Parathyroid adenoma (tissue), 2 donors: ENCODE data around the gene TGM3.

Experiments
- H2AFZ ChIP-seq: fragments of 300-600 bp; sonication (generic); one replicate; pipeline ENCODE4 v1.7.0; 2017; ENCODE audit warnings: antibody characterized with exemption, mild to moderate bottlenecking
- H3K27ac ChIP-seq: fragments of 300-600 bp; sonication (generic); one replicate; pipeline ENCODE4 v1.7.0; 2017
- H3K27me3 ChIP-seq: fragments of 300-600 bp; sonication (generic); one replicate; pipeline ENCODE4 v1.7.0; 2017; ENCODE audit warnings: low read length; ENCODE audit not compliant: control insufficient read depth, insufficient read depth
- H3K36me3 ChIP-seq: fragments of 300-600 bp; sonication (generic); one replicate; pipeline ENCODE4 v1.7.0; 2017; ENCODE audit warnings: low read length; ENCODE audit not compliant: control insufficient read depth, insufficient read depth
- H3K4me1 ChIP-seq: fragments of 300-600 bp; sonication (generic); one replicate; pipeline ENCODE4 v1.7.0; 2017; ENCODE audit warnings: control low read depth
- H3K4me2 ChIP-seq: fragments of 300-600 bp; sonication (generic); one replicate; pipeline ENCODE4 v1.7.0; 2017; ENCODE audit warnings: low read length
- H3K4me3 ChIP-seq: fragments of 300-600 bp; sonication (generic); one replicate; pipeline ENCODE4 v1.7.0; 2017; ENCODE audit warnings: low read depth, low read length
- H3K79me2 ChIP-seq: fragments of 300-600 bp; sonication (generic); one replicate; pipeline ENCODE4 v1.7.0; 2017; ENCODE audit warnings: control low read depth
- H3K9ac ChIP-seq: fragments of 300-600 bp; sonication (generic); one replicate; pipeline ENCODE4 v1.7.0; 2017; ENCODE audit warnings: mild to moderate bottlenecking
- H3K9me3 ChIP-seq: fragments of 300-600 bp; sonication (generic); one replicate; pipeline ENCODE4 v1.7.0; 2017; ENCODE audit warnings: low read length; ENCODE audit not compliant: control insufficient read depth
- CTCF ChIP-seq: fragments of 300-600 bp; sonication (generic); IDR thresholded peaks from one replicate; pipeline ENCODE4 v1.7.0; 2017; ENCODE audit warnings: antibody characterized with exemption, mild to moderate bottlenecking
- donor health status: primary hyperparathyroidism.

TGM3 gene

DNA sequence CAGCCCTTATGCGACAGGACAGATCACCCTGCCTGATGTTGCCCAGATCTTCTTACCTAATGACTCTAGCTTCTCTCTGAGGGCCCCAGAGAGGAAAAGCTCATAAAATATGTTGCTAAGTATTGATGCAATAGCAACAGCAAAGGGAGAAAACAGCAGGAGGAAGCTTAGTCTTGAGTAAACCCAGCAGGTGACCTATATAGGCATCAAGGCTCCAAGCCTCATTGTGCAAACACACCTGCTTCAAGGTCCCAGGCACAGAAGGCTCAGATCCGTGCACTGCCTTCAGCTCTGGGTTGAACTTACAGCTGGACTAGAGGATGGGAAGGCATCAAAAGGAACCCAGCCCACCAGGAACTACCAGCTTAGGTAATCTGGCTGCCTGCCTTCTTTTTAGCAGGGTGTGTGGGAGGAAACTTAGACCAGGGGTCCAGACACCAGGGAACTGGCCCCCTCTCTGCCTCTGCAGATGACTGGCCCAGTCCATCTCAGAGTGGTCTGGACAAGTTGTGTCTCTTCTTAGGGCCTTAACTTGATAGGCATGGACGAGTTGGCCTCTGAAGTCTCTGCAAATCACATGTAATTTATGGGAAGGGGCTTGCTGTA lies 34.4 kb downstream of the TGM3 start:
- no peak for TF ChIP-seq CTCF
- Histone ChIP-seq H3K4me3 (no peak overlapping the region), H3K36me3 (no peaks in the 10 kb centered on the region), H3K4me1 (no peaks in the 10 kb centered on the region), H2AFZ (no peak overlapping the region), H3K9me3 (no peaks in the 10 kb centered on the region), H3K27me3 (no peaks in the 10 kb centered on the region), H3K9ac (no peak overlapping the region), H3K79me2 (no peaks in the 10 kb centered on the region), H3K4me2 (no peak overlapping the region), H3K27ac (no peak overlapping the region)

- Histone ChIP-seq H3K9ac (no peak overlapping the region), H3K4me3 (no peak overlapping the region), H2AFZ (no peak overlapping the region), H3K4me2 (no peak overlapping the region), H3K79me2 (no peaks in the 10 kb centered on the region), H3K36me3 (no peaks in the 10 kb centered on the region), H3K27me3 (no peaks in the 10 kb centered on the region), H3K27ac (no peak overlapping the region), H3K4me1 (no peaks in the 10 kb centered on the region), H3K9me3 (no peaks in the 10 kb centered on the region)
- TF ChIP-seq CTCF, result no peak
Observed at GRCh38 chr20:2331106-2331505, 35.3 kb downstream of the TGM3 start.

DNA sequence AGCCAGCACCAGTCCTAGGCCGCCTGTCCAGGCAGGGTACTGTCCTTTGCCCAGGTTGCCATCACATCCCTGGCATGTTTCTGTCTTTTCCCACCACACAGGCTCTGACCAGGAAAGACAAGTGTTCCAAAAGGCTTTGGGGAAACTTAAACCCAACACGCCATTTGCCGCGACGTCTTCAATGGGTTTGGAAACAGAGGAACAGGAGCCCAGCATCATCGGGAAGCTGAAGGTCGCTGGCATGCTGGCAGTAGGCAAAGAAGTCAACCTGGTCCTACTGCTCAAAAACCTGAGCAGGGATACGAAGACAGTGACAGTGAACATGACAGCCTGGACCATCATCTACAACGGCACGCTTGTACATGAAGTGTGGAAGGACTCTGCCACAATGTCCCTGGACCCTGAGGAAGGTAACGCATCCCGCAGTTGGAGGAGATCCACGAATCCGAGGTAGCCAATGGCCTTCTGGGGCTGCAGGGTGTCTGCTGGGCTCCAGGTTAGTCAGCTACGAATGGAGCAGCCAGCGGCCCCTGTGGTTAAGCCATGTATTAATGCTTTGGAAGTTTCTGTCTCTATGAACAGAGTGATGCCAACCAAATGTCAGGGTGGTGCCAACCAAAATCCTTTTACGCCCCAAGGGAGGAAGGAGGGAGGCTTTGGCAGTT lies 36.2 kb downstream of the TGM3 start:
- no peaks in the 10 kb centered on the region for H3K4me1 ChIP-seq
- no peaks in the 10 kb centered on the region for H3K27me3 ChIP-seq
- H3K36me3 ChIP-seq, result no peaks in the 10 kb centered on the region
- no peak overlapping the region for H2AFZ ChIP-seq
- no peaks in the 10 kb centered on the region for H3K9me3 ChIP-seq
- no peak overlapping the region for H3K27ac ChIP-seq
- H3K4me2 ChIP-seq, result no peak overlapping the region
- H3K79me2 ChIP-seq, result no peaks in the 10 kb centered on the region
- H3K4me3 ChIP-seq, result no peak overlapping the region
- TF ChIP-seq CTCF, result no peak
- no peak overlapping the region for H3K9ac ChIP-seq

- Histone ChIP-seq H3K27me3 (no peaks in the 10 kb centered on the region), H3K27ac (no peak overlapping the region), H3K4me2 (no peak overlapping the region), H3K36me3 (no peaks in the 10 kb centered on the region), H3K9ac (no peak overlapping the region), H3K4me3 (no peak overlapping the region), H3K9me3 (no peaks in the 10 kb centered on the region), H3K79me2 (no peaks in the 10 kb centered on the region), H2AFZ (no peak overlapping the region), H3K4me1 (no peaks in the 10 kb centered on the region)
- TF ChIP-seq CTCF, result no peak
Observed at GRCh38 chr20:2332711-2333110, 36.9 kb downstream of the TGM3 start.

DNA sequence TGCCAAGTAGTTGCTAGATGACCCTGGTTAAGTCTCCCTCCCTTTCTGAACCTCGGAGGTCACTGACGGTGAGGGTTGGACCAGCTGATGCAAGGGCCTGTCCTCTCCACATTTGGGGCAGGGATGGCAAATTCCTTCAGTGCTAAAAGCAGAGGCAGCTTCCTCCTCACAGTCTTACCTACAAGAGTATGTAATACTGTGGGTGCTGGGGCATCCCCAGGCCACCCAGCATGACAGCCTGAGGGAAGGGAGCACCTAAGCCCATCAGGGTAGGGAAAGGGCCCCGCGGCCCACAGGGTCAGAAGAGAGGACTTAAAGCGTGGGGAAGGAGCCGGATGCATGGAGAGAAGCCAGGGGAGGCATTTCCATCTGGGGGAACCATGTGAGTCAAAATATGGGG lies 38.0 kb downstream of the TGM3 start:
- H3K4me2 ChIP-seq, result no peak overlapping the region
- no peak overlapping the region for H2AFZ ChIP-seq
- H3K4me3 ChIP-seq, result no peak overlapping the region
- no peaks in the 10 kb centered on the region for H3K36me3 ChIP-seq
- H3K9me3 ChIP-seq, result no peaks in the 10 kb centered on the region
- no peaks in the 10 kb centered on the region for H3K79me2 ChIP-seq
- H3K9ac ChIP-seq, result no peak overlapping the region
- no peaks in the 10 kb centered on the region for H3K27me3 ChIP-seq
- no peaks in the 10 kb centered on the region for H3K4me1 ChIP-seq
- H3K27ac ChIP-seq, result no peak overlapping the region
- no peak for TF ChIP-seq CTCF
